Type B pancreatic cell (in vitro differentiated cells): ENCODE measurements around the gene MORC2. TPM values are rescaled to one million over a fixed set of nuclear protein-coding genes. Genes with fewer than 3 reads are reported as not detected.

Experiments
- DNase-seq: peaks from one replicate; pipeline ENCODE4 v3.0.0; 2021; ENCODE audit warnings: mixed read lengths; ENCODE audit not compliant: unreplicated experiment; ENCODE audit errors: extremely low spot score
- H3K27ac Mint-ChIP-seq: 2 replicates; pipeline ENCODE4 v1.8.0; 2021; ENCODE audit warnings: mild to moderate bottlenecking, mixed read lengths
- H3K27me3 Mint-ChIP-seq: 2 replicates; pipeline ENCODE4 v1.8.0; 2021; ENCODE audit warnings: mixed read lengths
- H3K36me3 Mint-ChIP-seq: 2 replicates; pipeline ENCODE4 v1.8.0; 2021; ENCODE audit warnings: mixed read lengths
- H3K4me1 Mint-ChIP-seq: one replicate; pipeline ENCODE4 v1.8.0; 2021; ENCODE audit warnings: mixed read lengths; ENCODE audit not compliant: unreplicated experiment
- H3K4me3 Mint-ChIP-seq: 2 replicates; pipeline ENCODE4 v1.8.0; 2021; ENCODE audit warnings: mild to moderate bottlenecking, mixed read lengths
- H3K9me3 Mint-ChIP-seq: 2 replicates; pipeline ENCODE4 v1.8.0; 2021; ENCODE audit warnings: mixed read lengths
- CTCF ChIP-seq: fragments of 200-600 bp; sonication (generic); conservative IDR thresholded peaks from 2 replicates; pipeline ENCODE4 v1.5.0; 2021; ENCODE audit warnings: antibody characterized with exemption, mild to moderate bottlenecking
- total RNA-seq: library from RNA; stranded (reverse); gene quantifications from 2 replicates; pipeline ENCODE4 v1.2.1, GENCODE V29; 2021; ENCODE audit warnings: low replicate concordance

MORC2 gene
- total RNA-seq, 1 donor from 2014 or later, result 48.1 TPM

- no peak overlapping the region for H3K27ac Mint-ChIP-seq
- no peak for DNase-seq
- no peaks in the 10 kb centered on the region for H3K27me3 Mint-ChIP-seq
- no peaks in the 10 kb centered on the region for H3K36me3 Mint-ChIP-seq
- no peak overlapping the region for H3K4me3 Mint-ChIP-seq
- no peak for TF ChIP-seq CTCF
- peaks cover 12% of the 10 kb centered on the region for H3K4me1 Mint-ChIP-seq
- H3K9me3 Mint-ChIP-seq, result no peaks in the 10 kb centered on the region
Measured at GRCh38 chr22:30883586-30884145, 84.9 kb downstream of the MORC2 start.

- Mint-ChIP-seq H3K4me3 (no peak overlapping the region), H3K27me3 (no peaks in the 10 kb centered on the region), H3K4me1 (peaks cover 18% of the 10 kb centered on the region), H3K27ac (peak overlapping the region; percentile 73), H3K36me3 (no peaks in the 10 kb centered on the region), H3K9me3 (no peaks in the 10 kb centered on the region)
- no peak for TF ChIP-seq CTCF
- DNase-seq, result no peak
Measured at GRCh38 chr22:30882974-30883533, 85.5 kb downstream of the MORC2 start.

- TF ChIP-seq CTCF, result no peak
- Mint-ChIP-seq H3K27ac (peak overlapping the region; percentile 73), H3K4me3 (peak overlapping the region; percentile 60), H3K36me3 (no peaks in the 10 kb centered on the region), H3K9me3 (no peaks in the 10 kb centered on the region), H3K27me3 (no peaks in the 10 kb centered on the region), H3K4me1 (peaks cover 24% of the 10 kb centered on the region)
- no peak for DNase-seq
Measured at GRCh38 chr22:30882184-30882717, 86.3 kb downstream of the MORC2 start.

- Mint-ChIP-seq H3K9me3 (no peaks in the 10 kb centered on the region), H3K4me1 (peaks cover 30% of the 10 kb centered on the region), H3K27ac (peak overlapping the region; percentile 73), H3K4me3 (peak overlapping the region; percentile 51), H3K27me3 (no peaks in the 10 kb centered on the region), H3K36me3 (no peaks in the 10 kb centered on the region)
- no peak for TF ChIP-seq CTCF
- DNase-seq, result no peak
Measured at GRCh38 chr22:30881361-30882183, 87.0 kb downstream of the MORC2 start.

- Mint-ChIP-seq H3K27ac (no peak overlapping the region), H3K4me3 (no peak overlapping the region), H3K27me3 (no peaks in the 10 kb centered on the region), H3K4me1 (peaks cover 30% of the 10 kb centered on the region), H3K36me3 (no peaks in the 10 kb centered on the region), H3K9me3 (no peaks in the 10 kb centered on the region)
- no peak for TF ChIP-seq CTCF
- no peak for DNase-seq
Measured at GRCh38 chr22:30880847-30881246, 87.7 kb downstream of the MORC2 start.
